Measurements from ENCODE around the gene MINK1.

DNA sequence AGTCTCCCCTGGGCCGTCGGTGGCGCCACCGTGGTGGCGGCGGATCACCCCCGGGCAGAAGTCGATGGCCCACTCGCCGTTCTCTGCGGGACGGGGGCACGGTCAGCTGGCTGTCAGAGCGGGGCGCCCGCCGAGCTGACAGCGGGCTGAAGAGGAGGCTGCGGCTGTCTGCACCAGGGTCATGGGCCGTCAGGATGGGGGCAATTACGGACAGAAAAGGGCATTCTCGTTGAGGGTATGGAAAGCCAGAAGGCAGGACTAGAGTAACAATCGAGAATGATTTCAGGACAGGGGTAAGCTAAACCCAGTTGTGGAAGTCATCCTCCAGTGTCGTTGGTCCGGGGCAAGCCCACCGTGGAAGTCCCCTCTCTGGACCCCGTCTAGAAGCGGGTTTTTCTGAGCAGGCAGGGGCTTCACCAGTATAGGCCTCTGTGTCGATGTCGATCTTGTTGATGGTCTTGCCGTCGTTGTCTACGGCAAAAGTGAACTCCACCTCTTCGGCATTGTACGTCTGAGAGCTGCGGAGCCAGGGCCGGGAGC, 68.0 kb downstream of the MINK1 start:
- TF ChIP-seq POLR2A (IDR thresholded peaks at IDR 0.05; ENCODE audit: low read depth, low read length) (no peak), SMC3 (IDR thresholded peaks at IDR 0.05; ENCODE audit: borderline replicate concordance, low read length) (no peak)
